NCI-H446 treated with DMSO at 0.1 percent for 48 hours (cell line): Measurements from ENCODE around the gene RPS2.

Experiments used
- DNase-seq: peaks from one replicate; lab custom pipeline; 2025; lab: John Stamatoyannopoulos, UW

Gene RPS2

GRCh38 chr16:1998852-1999801 lies 34.5 kb upstream of the RPS2 start:
- no peak for DNase-seq

- DNase-seq = no peak
Observed at GRCh38 chr16:1998360-1998835, 33.8 kb upstream of the RPS2 start.

GRCh38 chr16:1997494-1998359 lies 33.1 kb upstream of the RPS2 start:
- no peak for DNase-seq

- DNase-seq = no peak
Observed at GRCh38 chr16:1993731-1994131, 29.1 kb upstream of the RPS2 start.

GRCh38 chr16:1992704-1993317 lies 28.2 kb upstream of the RPS2 start:
- DNase-seq = no peak

- no peak for DNase-seq
Observed at GRCh38 chr16:1991948-1992703, 27.5 kb upstream of the RPS2 start.

GRCh38 chr16:1991588-1991947 lies 26.9 kb upstream of the RPS2 start:
- DNase-seq = no peak

GRCh38 chr16:1991135-1991551 lies 26.5 kb upstream of the RPS2 start:
- DNase-seq = no peak

- DNase-seq = no peak
Observed at GRCh38 chr16:1990351-1991134, 25.9 kb upstream of the RPS2 start.

- no peak for DNase-seq
Observed at GRCh38 chr16:1990101-1990350, 25.4 kb upstream of the RPS2 start.

- no peak for DNase-seq
Observed at GRCh38 chr16:1989209-1990100, 24.8 kb upstream of the RPS2 start, which contains the start of gene SYNGR3. TSS of gene SYNGR3 (plus strand) at chr16:1989970. CDS start at chr16:1990103, 133 bp downstream.

GRCh38 chr16:1987198-1987597 lies 22.6 kb upstream of the RPS2 start:
- no peak for DNase-seq

- DNase-seq = no peak
Observed at GRCh38 chr16:1985466-1986150, 21.0 kb upstream of the RPS2 start.

- DNase-seq = no peak
Observed at GRCh38 chr16:1984347-1985225, 20.0 kb upstream of the RPS2 start.

GRCh38 chr16:1983544-1984346 lies 19.1 kb upstream of the RPS2 start, which contains the start of gene GFER:
TSS of gene GFER (plus strand) at chr16:1984193. CDS start at chr16:1984219, 26 bp downstream.
- peak; percentile 64 for DNase-seq

GRCh38 chr16:1982991-1983543 lies 18.4 kb upstream of the RPS2 start:
- DNase-seq = no peak

GRCh38 chr16:1982013-1982433 lies 17.4 kb upstream of the RPS2 start:
- DNase-seq = no peak
